Neural progenitor cell (in vitro differentiated cells): ENCODE measurements around the gene DOCK4. TPM values are rescaled to one million over a fixed set of nuclear protein-coding genes. Genes with fewer than 3 reads are reported as not detected.

ENCODE experiments used
- DNase-seq: peaks from one replicate; pipeline ENCODE4 v3.0.0-alpha.2; 2016; ENCODE audit warnings: low spot score
- H2AFZ ChIP-seq: fragments of 200-600 bp; sonication (generic); replicated peaks from 2 replicates; pipeline ENCODE4 v1.6.1; 2016; ENCODE audit warnings: antibody characterized with exemption
- H3F3A ChIP-seq: fragments of 200-600 bp; sonication (generic); 2 replicates; pipeline ENCODE4 v1.6.1; 2016; ENCODE audit warnings: antibody characterized with exemption, low read depth
- H3K27ac ChIP-seq: fragments of 200-600 bp; sonication (generic); 2 replicates; pipeline ENCODE4 v1.5.1; 2016; ENCODE audit warnings: mild to moderate bottlenecking
- H3K27me3 ChIP-seq: fragments of 200-600 bp; sonication (generic); 2 replicates; pipeline ENCODE4 v1.6.1; 2016; ENCODE audit warnings: mild to moderate bottlenecking, moderate library complexity
- H3K36me3 ChIP-seq: fragments of 200-600 bp; sonication (generic); 2 replicates; pipeline ENCODE4 v1.5.1; 2016
- H3K4me1 ChIP-seq: fragments of 200-600 bp; sonication (generic); 2 replicates; pipeline ENCODE4 v1.6.1; 2016; ENCODE audit warnings: mixed run types
- H3K4me2 ChIP-seq: fragments of 200-600 bp; sonication (generic); 2 replicates; pipeline ENCODE4 v1.6.1; 2016
- H3K4me3 ChIP-seq: fragments of 200-600 bp; sonication (generic); 2 replicates; pipeline ENCODE4 v1.5.1; 2016
- H3K79me2 ChIP-seq: fragments of 200-600 bp; sonication (generic); 2 replicates; pipeline ENCODE4 v1.6.1; 2016; ENCODE audit warnings: low read depth
- H3K9ac ChIP-seq: fragments of 200-600 bp; sonication (generic); 2 replicates; pipeline ENCODE4 v1.6.1; 2016
- H3K9me3 ChIP-seq: fragments of 200-600 bp; sonication (generic); 2 replicates; pipeline ENCODE4 v1.5.1; 2016; ENCODE audit warnings: low read depth
- H4K20me1 ChIP-seq: fragments of 200-600 bp; sonication (generic); 2 replicates; pipeline ENCODE4 v1.6.1; 2016; ENCODE audit warnings: low read depth
- H3K27ac Mint-ChIP-seq: 3 replicates; pipeline ENCODE4 v1.8.0; 2021; ENCODE audit warnings: mixed read lengths
- H3K27me3 Mint-ChIP-seq: 2 replicates; pipeline ENCODE4 v1.8.0; 2022; ENCODE audit warnings: low read depth, mild to moderate bottlenecking, inconsistent platforms, moderate library complexity, mixed read lengths; ENCODE audit not compliant: insufficient read depth
- H3K36me3 Mint-ChIP-seq: 3 replicates; pipeline ENCODE4 v1.8.0; 2021; ENCODE audit warnings: mixed read lengths
- H3K4me1 Mint-ChIP-seq: 3 replicates; pipeline ENCODE4 v1.8.0; 2021; ENCODE audit warnings: mixed read lengths
- H3K4me3 Mint-ChIP-seq: 3 replicates; pipeline ENCODE4 v1.8.0; 2021; ENCODE audit warnings: mild to moderate bottlenecking, moderate library complexity, mixed read lengths
- H3K9me3 Mint-ChIP-seq: 3 replicates; pipeline ENCODE4 v1.8.0; 2020; ENCODE audit warnings: mixed read lengths
- CTCF ChIP-seq: fragments of 200-600 bp; sonication (generic); IDR thresholded peaks from 2 replicates; pipeline ENCODE4 v1.5.1; 2017; ENCODE audit warnings: antibody characterized with exemption, mild to moderate bottlenecking
- EZH2 ChIP-seq: fragments of 200-600 bp; sonication (generic); IDR thresholded peaks from 2 replicates; pipeline ENCODE4 v1.6.1; 2017; ENCODE audit warnings: antibody characterized with exemption, mild to moderate bottlenecking, moderate library complexity
- EZH2phosphoT487 ChIP-seq: fragments of 200-600 bp; sonication (generic); IDR thresholded peaks from 2 replicates; pipeline ENCODE4 v1.6.1; 2017; ENCODE audit warnings: antibody characterized with exemption
- total RNA-seq: library from RNA; depleted of rRNA; stranded (reverse); fragments of >200 nt; gene quantifications from 2 replicates; pipeline ENCODE4 v1.2.3, GENCODE V29; 2015; ENCODE audit warnings: low replicate concordance

Gene DOCK4
- total RNA-seq, 1 donor from 2014 or later: 11.4 TPM

GRCh38 chr7:111681242-111681641, 525.0 kb downstream of the DOCK4 start:
- H3K27ac Mint-ChIP-seq: no peak overlapping the region
- no peaks in the 10 kb centered on the region for H3K4me1 Mint-ChIP-seq
- Histone ChIP-seq H2AFZ (no peak overlapping the region), H3K27ac (no peak overlapping the region), H3K4me3 (no peak overlapping the region), H4K20me1 (no peaks in the 10 kb centered on the region), H3K9me3 (no peaks in the 10 kb centered on the region), H3K27me3 (no peaks in the 10 kb centered on the region), H3K79me2 (no peaks in the 10 kb centered on the region), H3K36me3 (no peaks in the 10 kb centered on the region), H3K4me1 (peaks cover 10% of the 10 kb centered on the region), H3K9ac (no peak overlapping the region), H3K4me2 (peak overlapping the region; percentile 19), H3F3A (no peaks in the 10 kb centered on the region)
- no peaks in the 10 kb centered on the region for H3K9me3 Mint-ChIP-seq
- no peaks in the 10 kb centered on the region for H3K36me3 Mint-ChIP-seq
- H3K27me3 Mint-ChIP-seq: no peaks in the 10 kb centered on the region
- TF ChIP-seq EZH2: no peak
- TF ChIP-seq EZH2phosphoT487: no peak
- TF ChIP-seq CTCF: no peak
- no peak for DNase-seq
- H3K4me3 Mint-ChIP-seq: no peak overlapping the region

- Mint-ChIP-seq H3K36me3 (no peaks in the 10 kb centered on the region), H3K4me1 (no peaks in the 10 kb centered on the region), H3K27me3 (no peaks in the 10 kb centered on the region), H3K27ac (no peak overlapping the region), H3K4me3 (no peak overlapping the region), H3K9me3 (no peaks in the 10 kb centered on the region)
- Histone ChIP-seq H3K9me3 (no peaks in the 10 kb centered on the region), H3K4me1 (peaks cover 10% of the 10 kb centered on the region), H3F3A (no peaks in the 10 kb centered on the region), H3K27ac (no peak overlapping the region), H4K20me1 (no peaks in the 10 kb centered on the region), H3K79me2 (no peaks in the 10 kb centered on the region), H3K4me3 (no peak overlapping the region), H3K36me3 (no peaks in the 10 kb centered on the region), H3K27me3 (no peaks in the 10 kb centered on the region), H3K4me2 (no peak overlapping the region), H2AFZ (no peak overlapping the region), H3K9ac (no peak overlapping the region)
- no peak for DNase-seq
- TF ChIP-seq EZH2phosphoT487 (no peak), CTCF (no peak), EZH2 (no peak)
Measured at GRCh38 chr7:111678986-111679385, 527.2 kb downstream of the DOCK4 start.

GRCh38 chr7:111678281-111678680, 527.9 kb downstream of the DOCK4 start:
- TF ChIP-seq CTCF (no peak), EZH2 (no peak), EZH2phosphoT487 (no peak)
- Mint-ChIP-seq H3K4me3 (no peak overlapping the region), H3K9me3 (no peaks in the 10 kb centered on the region), H3K36me3 (no peaks in the 10 kb centered on the region), H3K27ac (no peak overlapping the region), H3K4me1 (no peaks in the 10 kb centered on the region), H3K27me3 (no peaks in the 10 kb centered on the region)
- no peak for DNase-seq
- no peak overlapping the region for H3K4me2 ChIP-seq
- no peaks in the 10 kb centered on the region for H3K79me2 ChIP-seq
- H3K9me3 ChIP-seq: no peaks in the 10 kb centered on the region
- no peak overlapping the region for H3K27ac ChIP-seq
- no peak overlapping the region for H2AFZ ChIP-seq
- peaks cover 10% of the 10 kb centered on the region for H3K4me1 ChIP-seq
- no peaks in the 10 kb centered on the region for H4K20me1 ChIP-seq
- no peak overlapping the region for H3K4me3 ChIP-seq
- H3F3A ChIP-seq: no peaks in the 10 kb centered on the region
- H3K36me3 ChIP-seq: no peaks in the 10 kb centered on the region
- no peaks in the 10 kb centered on the region for H3K27me3 ChIP-seq
- H3K9ac ChIP-seq: no peak overlapping the region
